GM12878 (cell line): Measurements from ENCODE around the gene MFSD6. TPM values are rescaled to one million over a fixed set of nuclear protein-coding genes. Genes with fewer than 3 reads are reported as not detected.

ENCODE experiments used
- BMI1 ChIP-seq: fragments of 450-650 bp; IDR thresholded peaks from 2 replicates; pipeline ENCODE4 v1.6.1; 2016; ENCODE audit warnings: mild to moderate bottlenecking, moderate library complexity, borderline replicate concordance
- CHD2 ChIP-seq: IDR thresholded peaks from 2 replicates; pipeline ENCODE4 v1.6.1; 2011; ENCODE audit warnings: low read depth, low read length, improper control_type of control experiment, borderline replicate concordance
- EZH2 ChIP-seq: IDR thresholded peaks from 2 replicates; pipeline ENCODE4 v1.6.1; 2012; ENCODE audit warnings: low read depth, mild to moderate bottlenecking, control low read depth, inconsistent platforms, low read length, borderline replicate concordance; ENCODE audit not compliant: control insufficient read depth
- FOXK2 ChIP-seq: fragments of 450-650 bp; IDR thresholded peaks from 2 replicates; pipeline ENCODE4 v1.6.1; 2017; ENCODE audit warnings: mild to moderate bottlenecking, moderate library complexity
- GABPA ChIP-seq: IDR thresholded peaks from 2 replicates; pipeline ENCODE4 v1.6.1; 2014; ENCODE audit warnings: antibody characterized with exemption, low read depth, mild to moderate bottlenecking, inconsistent platforms
- MYB ChIP-seq: fragments of 150-350 bp; IDR thresholded peaks from 2 replicates; pipeline ENCODE4 v1.6.1; 2014; ENCODE audit warnings: mild to moderate bottlenecking, low read depth, low read length, borderline replicate concordance
- NFYA ChIP-seq: IDR thresholded peaks from 2 replicates; pipeline ENCODE4 v1.6.1; 2011; ENCODE audit warnings: low read depth, mild to moderate bottlenecking, low read length, improper control_type of control experiment, borderline replicate concordance
- RUNX3 ChIP-seq: IDR thresholded peaks from 2 replicates; pipeline ENCODE4 v1.6.1; 2012; ENCODE audit warnings: low read length, inconsistent platforms
- SIX5 ChIP-seq: IDR thresholded peaks from 2 replicates; pipeline ENCODE4 v1.6.1; 2011; ENCODE audit warnings: mild to moderate bottlenecking, low read depth, low read length, moderate library complexity; ENCODE audit not compliant: severe bottlenecking
- SREBF2 ChIP-seq: IDR thresholded peaks from 2 replicates; pipeline ENCODE4 v1.6.1; 2012; ENCODE audit warnings: mild to moderate bottlenecking, low read length
- YY1 ChIP-seq: IDR thresholded peaks from 2 replicates; pipeline ENCODE4 v1.6.1; 2011; ENCODE audit warnings: low read depth, mild to moderate bottlenecking, low read length
- ZNF274 ChIP-seq: IDR thresholded peaks from one replicate; pipeline ENCODE4 v1.8.0; 2011; ENCODE audit not compliant: insufficient read length, insufficient read depth
- ZNF622 ChIP-seq: fragments of 450-650 bp; IDR thresholded peaks from 2 replicates; pipeline ENCODE4 v1.6.1; 2017; ENCODE audit warnings: mild to moderate bottlenecking, inconsistent platforms
- polyA plus RNA-seq, 11 experiments: library from polyadenylated mRNA; depleted of rRNA in 4 of 11; unstranded in 6 of 11; stranded (reverse) in 5 of 11; fragments of >200 nt; fragmentation: Nextera tagmentation in 4 of 11; fragmentation: Illumina TruSeq in 1 of 11; extraction: Ambion mirVana in 4 of 11; extraction: Trizol in 1 of 11; gene quantifications; 1 replicate in 1 of 11; 2 replicates in 10 of 11; pipeline versions ENCODE4 v1.2.1 to v1.2.3, GENCODE V29; 2011 to 2016; ENCODE audit warnings: inconsistent platforms in 2 of 11, missing spikeins in 2 of 11, low read depth in 1 of 11
- total RNA-seq, 4 experiments: library from RNA; depleted of rRNA in 3 of 4; stranded (reverse); fragments of >200 nt in 3 of 4; fragmentation: Illumina TruSeq in 1 of 4; extraction: Trizol in 1 of 4; gene quantifications; 2 replicates each; pipeline versions ENCODE4 v1.2.1 to v1.2.3, GENCODE V29; 2013 to 2021
- TF ChIP-seq, protein P1 (sequence below): IDR thresholded peaks from 2 replicates; pipeline ENCODE4 v1.6.1; 2012; ENCODE audit warnings: low read depth, low read length, improper control_type of control experiment
- TF ChIP-seq, protein P2 (sequence below): fragments of 450-650 bp; IDR thresholded peaks from 2 replicates; pipeline ENCODE4 v1.6.1; 2017; ENCODE audit warnings: antibody characterized with exemption, mild to moderate bottlenecking, moderate library complexity
- TF ChIP-seq, protein P3 (sequence below): fragments of 450-650 bp; IDR thresholded peaks from 2 replicates; pipeline ENCODE4 v1.6.1; 2017; ENCODE audit warnings: borderline replicate concordance
- TF ChIP-seq, protein P4 (sequence below): fragments of 150-350 bp; IDR thresholded peaks from 2 replicates; pipeline ENCODE4 v1.6.1; 2014; ENCODE audit warnings: mild to moderate bottlenecking, low read depth, low read length
- TF ChIP-seq, protein P5 (sequence below): fragments of 450-650 bp; IDR thresholded peaks from 2 replicates; pipeline ENCODE4 v1.6.1; 2016; ENCODE audit warnings: mild to moderate bottlenecking
- TF ChIP-seq, protein P6 (sequence below): fragments of 450-650 bp; IDR thresholded peaks from 2 replicates; pipeline ENCODE4 v1.6.1; 2018; ENCODE audit warnings: borderline replicate concordance, mild to moderate bottlenecking; ENCODE audit not compliant: partially characterized antibody

MFSD6 gene
- total and polyA plus RNA-seq, 10 of the 15 experiments (the other 5 are each of a cell fraction or from before 2014, with no cell fraction given): 6.7 to 42.6 (median 24.2) TPM

DNA sequence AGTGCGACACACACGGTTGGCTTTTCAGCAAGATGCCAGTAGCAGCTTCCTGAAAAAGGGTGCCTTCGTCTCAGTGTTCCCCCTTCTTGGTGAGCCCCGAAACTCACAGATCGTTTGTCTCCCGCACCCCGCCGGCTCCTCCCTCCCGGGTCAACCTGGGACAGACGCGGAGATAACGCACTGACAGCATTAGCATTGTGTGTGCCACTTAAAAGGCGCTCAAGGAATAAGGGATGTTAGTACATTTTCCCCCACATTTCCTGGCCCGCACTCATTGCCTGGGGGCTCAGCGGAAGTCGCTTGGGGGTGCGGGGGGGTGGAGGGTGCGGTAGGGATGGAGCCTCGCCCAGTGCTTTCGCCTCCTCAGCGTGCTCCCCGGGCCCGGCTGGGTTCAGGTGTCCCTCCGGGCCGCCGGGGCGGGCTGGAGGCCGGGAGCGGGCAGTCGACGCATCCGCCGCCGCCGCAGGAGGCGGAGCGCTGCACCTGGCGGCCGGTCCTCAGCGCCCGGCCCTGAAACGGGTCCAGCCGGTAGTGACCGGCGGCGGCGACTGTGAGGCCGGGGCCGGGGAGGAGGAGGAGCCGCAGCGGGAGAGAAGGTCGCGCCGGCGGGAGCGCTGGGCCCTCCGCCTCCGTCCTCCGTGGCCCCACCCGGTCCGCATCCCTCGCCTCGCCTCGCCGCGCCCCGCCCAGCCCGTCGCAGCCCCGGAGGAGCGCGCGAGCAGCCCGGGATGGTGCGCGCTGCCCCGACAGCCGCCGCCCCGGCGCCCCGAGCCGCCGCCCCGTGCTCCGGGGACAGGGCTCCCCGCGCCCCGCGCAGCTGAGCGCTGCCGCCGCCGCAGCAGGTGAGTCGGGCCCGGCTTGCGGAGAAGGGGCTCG is at the start of gene MFSD6 (continued):
- TF ChIP-seq RUNX3: no peak
- TF ChIP-seq, protein P1, sequence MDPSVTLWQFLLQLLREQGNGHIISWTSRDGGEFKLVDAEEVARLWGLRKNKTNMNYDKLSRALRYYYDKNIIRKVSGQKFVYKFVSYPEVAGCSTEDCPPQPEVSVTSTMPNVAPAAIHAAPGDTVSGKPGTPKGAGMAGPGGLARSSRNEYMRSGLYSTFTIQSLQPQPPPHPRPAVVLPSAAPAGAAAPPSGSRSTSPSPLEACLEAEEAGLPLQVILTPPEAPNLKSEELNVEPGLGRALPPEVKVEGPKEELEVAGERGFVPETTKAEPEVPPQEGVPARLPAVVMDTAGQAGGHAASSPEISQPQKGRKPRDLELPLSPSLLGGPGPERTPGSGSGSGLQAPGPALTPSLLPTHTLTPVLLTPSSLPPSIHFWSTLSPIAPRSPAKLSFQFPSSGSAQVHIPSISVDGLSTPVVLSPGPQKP: no peak
- peak; percentile 21; the same call in 1 of the 2 replicates for TF ChIP-seq YY1
- no peak for TF ChIP-seq GABPA
- no peak for TF ChIP-seq BMI1
- TF ChIP-seq, protein P2, sequence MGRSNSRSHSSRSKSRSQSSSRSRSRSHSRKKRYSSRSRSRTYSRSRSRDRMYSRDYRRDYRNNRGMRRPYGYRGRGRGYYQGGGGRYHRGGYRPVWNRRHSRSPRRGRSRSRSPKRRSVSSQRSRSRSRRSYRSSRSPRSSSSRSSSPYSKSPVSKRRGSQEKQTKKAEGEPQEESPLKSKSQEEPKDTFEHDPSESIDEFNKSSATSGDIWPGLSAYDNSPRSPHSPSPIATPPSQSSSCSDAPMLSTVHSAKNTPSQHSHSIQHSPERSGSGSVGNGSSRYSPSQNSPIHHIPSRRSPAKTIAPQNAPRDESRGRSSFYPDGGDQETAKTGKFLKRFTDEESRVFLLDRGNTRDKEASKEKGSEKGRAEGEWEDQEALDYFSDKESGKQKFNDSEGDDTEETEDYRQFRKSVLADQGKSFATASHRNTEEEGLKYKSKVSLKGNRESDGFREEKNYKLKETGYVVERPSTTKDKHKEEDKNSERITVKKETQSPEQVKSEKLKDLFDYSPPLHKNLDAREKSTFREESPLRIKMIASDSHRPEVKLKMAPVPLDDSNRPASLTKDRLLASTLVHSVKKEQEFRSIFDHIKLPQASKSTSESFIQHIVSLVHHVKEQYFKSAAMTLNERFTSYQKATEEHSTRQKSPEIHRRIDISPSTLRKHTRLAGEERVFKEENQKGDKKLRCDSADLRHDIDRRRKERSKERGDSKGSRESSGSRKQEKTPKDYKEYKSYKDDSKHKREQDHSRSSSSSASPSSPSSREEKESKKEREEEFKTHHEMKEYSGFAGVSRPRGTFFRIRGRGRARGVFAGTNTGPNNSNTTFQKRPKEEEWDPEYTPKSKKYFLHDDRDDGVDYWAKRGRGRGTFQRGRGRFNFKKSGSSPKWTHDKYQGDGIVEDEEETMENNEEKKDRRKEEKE: no peak
- TF ChIP-seq ZNF622: no peak
- TF ChIP-seq, protein P3, sequence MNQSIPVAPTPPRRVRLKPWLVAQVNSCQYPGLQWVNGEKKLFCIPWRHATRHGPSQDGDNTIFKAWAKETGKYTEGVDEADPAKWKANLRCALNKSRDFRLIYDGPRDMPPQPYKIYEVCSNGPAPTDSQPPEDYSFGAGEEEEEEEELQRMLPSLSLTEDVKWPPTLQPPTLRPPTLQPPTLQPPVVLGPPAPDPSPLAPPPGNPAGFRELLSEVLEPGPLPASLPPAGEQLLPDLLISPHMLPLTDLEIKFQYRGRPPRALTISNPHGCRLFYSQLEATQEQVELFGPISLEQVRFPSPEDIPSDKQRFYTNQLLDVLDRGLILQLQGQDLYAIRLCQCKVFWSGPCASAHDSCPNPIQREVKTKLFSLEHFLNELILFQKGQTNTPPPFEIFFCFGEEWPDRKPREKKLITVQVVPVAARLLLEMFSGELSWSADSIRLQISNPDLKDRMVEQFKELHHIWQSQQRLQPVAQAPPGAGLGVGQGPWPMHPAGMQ: no peak
- no peak for TF ChIP-seq NFYA
- no peak for TF ChIP-seq FOXK2
- TF ChIP-seq CHD2: no peak
- TF ChIP-seq, protein P4, sequence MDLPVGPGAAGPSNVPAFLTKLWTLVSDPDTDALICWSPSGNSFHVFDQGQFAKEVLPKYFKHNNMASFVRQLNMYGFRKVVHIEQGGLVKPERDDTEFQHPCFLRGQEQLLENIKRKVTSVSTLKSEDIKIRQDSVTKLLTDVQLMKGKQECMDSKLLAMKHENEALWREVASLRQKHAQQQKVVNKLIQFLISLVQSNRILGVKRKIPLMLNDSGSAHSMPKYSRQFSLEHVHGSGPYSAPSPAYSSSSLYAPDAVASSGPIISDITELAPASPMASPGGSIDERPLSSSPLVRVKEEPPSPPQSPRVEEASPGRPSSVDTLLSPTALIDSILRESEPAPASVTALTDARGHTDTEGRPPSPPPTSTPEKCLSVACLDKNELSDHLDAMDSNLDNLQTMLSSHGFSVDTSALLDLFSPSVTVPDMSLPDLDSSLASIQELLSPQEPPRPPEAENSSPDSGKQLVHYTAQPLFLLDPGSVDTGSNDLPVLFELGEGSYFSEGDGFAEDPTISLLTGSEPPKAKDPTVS: no peak
- no peak for TF ChIP-seq EZH2
- TF ChIP-seq ZNF274: no peak
- TF ChIP-seq MYB: no peak
- TF ChIP-seq, protein P5, sequence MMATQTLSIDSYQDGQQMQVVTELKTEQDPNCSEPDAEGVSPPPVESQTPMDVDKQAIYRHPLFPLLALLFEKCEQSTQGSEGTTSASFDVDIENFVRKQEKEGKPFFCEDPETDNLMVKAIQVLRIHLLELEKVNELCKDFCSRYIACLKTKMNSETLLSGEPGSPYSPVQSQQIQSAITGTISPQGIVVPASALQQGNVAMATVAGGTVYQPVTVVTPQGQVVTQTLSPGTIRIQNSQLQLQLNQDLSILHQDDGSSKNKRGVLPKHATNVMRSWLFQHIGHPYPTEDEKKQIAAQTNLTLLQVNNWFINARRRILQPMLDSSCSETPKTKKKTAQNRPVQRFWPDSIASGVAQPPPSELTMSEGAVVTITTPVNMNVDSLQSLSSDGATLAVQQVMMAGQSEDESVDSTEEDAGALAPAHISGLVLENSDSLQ: no peak
- TF ChIP-seq, protein P6, sequence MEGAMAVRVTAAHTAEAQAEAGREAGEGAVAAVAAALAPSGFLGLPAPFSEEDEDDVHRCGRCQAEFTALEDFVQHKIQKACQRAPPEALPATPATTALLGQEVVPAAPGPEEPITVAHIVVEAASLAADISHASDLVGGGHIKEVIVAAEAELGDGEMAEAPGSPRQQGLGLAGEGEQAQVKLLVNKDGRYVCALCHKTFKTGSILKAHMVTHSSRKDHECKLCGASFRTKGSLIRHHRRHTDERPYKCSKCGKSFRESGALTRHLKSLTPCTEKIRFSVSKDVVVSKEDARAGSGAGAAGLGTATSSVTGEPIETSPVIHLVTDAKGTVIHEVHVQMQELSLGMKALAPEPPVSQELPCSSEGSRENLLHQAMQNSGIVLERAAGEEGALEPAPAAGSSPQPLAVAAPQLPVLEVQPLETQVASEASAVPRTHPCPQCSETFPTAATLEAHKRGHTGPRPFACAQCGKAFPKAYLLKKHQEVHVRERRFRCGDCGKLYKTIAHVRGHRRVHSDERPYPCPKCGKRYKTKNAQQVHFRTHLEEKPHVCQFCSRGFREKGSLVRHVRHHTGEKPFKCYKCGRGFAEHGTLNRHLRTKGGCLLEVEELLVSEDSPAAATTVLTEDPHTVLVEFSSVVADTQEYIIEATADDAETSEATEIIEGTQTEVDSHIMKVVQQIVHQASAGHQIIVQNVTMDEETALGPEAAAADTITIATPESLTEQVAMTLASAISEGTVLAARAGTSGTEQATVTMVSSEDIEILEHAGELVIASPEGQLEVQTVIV: no peak
- TF ChIP-seq SIX5: no peak
- no peak for TF ChIP-seq SREBF2
